GM18951 (cell line): ENCODE data around the gene TMF1.

Experiments used
- POLR2A ChIP-seq: IDR thresholded peaks from 4 replicates; pipeline ENCODE4 v1.6.1; 2011; ENCODE audit warnings: mild to moderate bottlenecking; ENCODE audit not compliant: insufficient read length, insufficient read depth; ENCODE audit errors: extremely low read depth
- in situ Hi-C: fragments of 300-500 bp; cut with MboI; formaldehyde crosslinking; loops from one replicate; pipeline ENCODE4 v1.12.0; 2022; ENCODE audit warnings: low sequenced_read_pairs, mixed read lengths, inconsistent platforms; ENCODE audit not compliant: unreplicated experiment

The TMF1 gene

DNA sequence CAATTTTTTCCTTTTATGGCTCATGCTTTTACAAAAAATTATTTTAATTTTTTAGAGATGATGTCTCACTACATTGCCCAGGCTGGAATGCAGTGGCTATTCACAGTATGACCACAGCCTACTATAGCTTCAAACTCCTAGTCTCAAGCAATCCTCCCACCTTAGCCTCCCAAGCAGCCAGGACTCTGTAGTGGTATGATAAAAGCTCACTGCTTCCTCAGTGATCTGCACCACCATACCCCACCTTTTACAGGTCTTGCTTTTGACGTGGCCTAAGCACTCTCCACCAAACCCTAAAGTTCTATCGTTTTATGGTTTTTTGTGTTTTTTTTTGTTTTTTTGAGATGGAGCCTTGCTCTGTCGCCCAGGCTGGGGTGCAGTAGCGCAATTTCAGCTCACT, 14.0 kb upstream of the TMF1 start:
- TF ChIP-seq POLR2A: no peak
- in situ Hi-C loops: no loop called here

DNA sequence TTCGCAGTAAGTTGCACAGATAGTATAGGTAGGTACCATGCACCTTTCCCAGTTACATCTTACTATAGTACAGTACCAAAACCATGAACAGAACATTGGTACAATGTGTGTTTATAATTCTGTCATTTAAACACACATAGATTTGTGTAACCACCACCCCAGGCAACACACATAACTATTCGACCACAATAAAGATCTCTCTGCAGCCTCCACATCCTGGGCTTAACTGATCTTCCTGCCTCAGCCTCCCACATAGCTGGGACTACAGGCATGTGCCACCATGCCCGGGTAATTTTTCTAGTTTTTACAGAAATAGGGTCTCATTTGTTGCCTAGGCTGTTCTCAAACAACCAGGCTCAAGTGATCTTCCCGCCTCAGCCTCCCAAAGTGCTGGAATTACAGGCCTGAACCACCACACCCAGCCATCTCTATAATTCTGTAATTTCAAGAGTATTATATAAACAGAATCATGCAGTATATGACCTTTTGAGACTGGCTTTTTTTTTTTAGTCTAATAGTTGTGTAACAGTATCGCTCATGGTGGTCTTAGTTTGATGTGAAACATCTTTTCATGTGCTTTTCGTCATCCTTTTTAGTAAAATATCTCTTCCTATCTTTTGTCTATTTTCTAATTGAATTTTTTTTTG, 13.3 kb upstream of the TMF1 start:
- no peak for TF ChIP-seq POLR2A
- in situ Hi-C loops: no loop called here

DNA sequence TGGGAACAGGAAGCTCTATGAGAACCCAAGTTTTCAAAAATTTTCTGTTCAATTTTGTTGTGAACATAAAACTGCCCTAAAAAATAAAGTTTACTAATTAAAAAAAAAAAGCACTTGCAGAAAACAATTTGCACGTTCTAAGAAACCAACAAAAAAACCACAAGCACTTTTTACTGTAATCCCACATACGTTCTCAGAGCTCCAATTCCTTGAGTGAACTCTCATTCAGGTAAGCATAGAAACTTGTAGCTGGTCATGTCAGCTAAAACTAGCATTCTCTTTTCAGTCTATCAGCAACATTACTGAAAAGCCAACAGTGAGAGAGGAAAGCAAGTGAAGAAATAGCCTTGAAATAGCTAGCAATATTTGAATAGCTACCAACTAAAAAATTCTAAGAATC, 11.5 kb upstream of the TMF1 start:
- in situ Hi-C loops: no loop called here
- TF ChIP-seq POLR2A: no peak

DNA sequence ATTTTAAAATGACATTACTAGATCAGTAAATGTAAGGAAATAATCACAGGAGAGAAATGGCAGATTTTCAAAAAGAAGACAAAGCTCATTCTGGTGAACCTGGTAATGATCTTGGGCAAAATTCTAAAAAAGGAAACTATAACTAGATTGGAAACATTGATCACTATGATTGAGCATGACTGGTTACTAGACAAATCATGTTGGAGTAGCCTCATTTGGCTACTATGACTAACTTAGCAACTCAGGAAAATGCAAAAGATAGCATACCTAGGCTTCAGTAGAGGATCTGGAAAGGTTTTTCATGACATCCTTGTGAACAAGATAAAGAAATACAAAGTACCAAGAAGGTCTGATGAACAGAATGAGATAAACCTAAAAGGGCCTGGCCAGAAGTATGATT, 7.6 kb upstream of the TMF1 start:
- in situ Hi-C loops: no loop called here
- TF ChIP-seq POLR2A: no peak

DNA sequence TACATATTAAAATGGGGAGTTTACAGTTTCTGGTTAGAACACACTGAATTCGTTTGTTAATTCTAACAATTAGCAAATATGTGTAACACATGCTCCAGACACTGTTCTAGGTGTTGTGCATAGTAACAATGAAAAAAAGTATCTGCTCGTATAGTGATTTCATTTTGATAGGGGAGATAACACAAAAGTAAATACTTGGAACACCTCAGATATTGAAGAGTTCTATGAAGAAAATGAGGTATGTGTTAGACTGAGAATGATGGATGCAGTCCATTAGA, 6.8 kb upstream of the TMF1 start:
- in situ Hi-C loops: no loop called here

DNA sequence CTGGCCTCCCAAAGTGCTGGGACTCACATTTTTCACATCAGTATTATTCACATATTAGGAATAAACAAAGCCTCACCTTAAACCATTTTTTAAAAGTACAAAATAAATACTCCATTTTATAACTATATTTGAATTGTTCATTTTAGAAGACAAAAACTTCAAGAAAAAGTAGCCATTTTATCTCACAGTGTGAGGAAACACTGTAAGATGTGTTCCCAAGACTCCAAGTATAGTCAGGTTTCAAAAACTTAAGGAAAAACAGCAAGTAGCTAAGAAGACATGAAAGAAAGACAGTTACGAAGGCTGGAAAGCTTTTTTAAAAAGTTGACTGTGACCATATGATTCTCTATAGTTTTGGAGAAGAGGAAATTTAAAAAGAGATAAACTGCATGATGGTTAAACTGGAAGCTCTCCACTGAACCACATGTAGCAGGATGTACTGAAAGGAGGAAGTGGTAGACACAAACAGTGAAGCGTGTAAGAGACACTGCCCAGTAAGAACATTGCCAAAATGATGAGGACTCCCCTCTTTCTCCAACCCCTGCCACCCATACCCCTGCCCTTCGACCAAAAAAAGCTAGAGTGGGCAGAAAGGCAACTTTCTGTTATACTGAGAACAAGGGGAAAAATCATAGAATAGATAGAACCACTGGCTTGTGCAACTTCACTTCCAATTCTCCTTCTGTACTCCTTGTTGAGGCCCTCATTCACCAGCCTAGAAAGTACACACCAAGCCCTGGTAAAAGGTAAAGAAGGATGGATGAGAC, 6.2 kb upstream of the TMF1 start:
- TF ChIP-seq POLR2A: no peak
- in situ Hi-C loops: no loop called here

More for the DNA sequence above, 6.8 kb upstream of the TMF1 start:
- no peak for TF ChIP-seq POLR2A

DNA sequence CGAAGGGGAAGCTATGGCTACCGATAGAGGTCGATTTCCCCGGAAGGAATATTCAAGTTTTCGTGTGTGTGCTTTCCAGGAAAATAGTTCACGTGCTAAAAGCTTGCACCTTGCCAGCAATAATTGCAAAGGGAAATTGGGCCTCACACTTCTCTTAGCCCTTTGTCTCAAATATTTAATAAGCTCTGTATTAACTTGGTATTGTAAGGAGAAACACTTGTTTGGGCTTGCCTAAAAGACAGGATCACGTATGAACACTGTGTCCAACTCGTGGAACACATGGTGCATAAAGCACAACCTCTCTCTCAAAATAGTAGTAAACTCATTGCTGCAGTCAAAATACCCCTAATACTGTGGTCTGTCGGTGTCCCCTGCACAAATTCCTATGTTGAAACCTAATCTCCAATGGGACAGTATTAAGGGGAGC, 352 bp upstream of the TMF1 start:
- TF ChIP-seq POLR2A: no peak
- in situ Hi-C loops: no loop called here

DNA sequence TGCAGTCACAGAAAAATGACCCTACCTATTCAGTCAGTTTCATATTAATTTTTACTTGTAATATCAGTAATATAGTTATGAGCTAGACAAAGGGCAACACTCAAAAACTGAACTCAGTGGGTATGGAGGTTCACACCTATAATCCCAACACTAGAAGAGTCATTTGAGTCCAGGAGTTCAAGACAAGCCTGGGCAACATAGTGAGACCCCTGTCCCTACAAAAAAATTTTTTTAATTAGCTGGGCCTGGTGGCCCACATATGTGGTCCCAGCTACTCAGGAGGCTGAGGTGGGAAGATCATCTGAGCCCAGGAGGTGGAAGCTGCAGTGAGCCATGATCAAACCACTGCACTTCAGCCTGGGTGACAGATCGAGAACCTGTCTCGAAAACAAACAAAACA, 3.1 kb downstream of the TMF1 start:
- in situ Hi-C loops: no loop called here
- TF ChIP-seq POLR2A: no peak

DNA sequence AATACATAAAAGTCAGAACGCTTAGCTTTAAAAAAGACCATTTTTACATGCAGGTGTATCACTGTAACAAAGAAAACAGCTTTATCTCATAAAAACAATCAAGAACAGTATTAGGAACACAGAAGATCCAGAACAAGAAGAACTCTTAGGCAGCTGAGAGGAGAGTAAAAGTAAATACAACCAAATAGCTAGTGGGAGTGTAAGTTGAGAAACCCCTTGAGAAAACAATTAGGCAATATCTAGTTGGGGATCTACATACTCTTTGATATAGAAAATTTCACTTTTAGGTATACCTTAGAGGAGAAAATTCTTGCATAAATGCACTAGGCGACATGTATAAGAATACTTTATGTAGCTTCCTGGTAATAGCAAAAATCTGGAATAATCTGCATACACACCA, 7.5 kb downstream of the TMF1 start:
- in situ Hi-C loops: no loop called here
- TF ChIP-seq POLR2A: no peak

DNA sequence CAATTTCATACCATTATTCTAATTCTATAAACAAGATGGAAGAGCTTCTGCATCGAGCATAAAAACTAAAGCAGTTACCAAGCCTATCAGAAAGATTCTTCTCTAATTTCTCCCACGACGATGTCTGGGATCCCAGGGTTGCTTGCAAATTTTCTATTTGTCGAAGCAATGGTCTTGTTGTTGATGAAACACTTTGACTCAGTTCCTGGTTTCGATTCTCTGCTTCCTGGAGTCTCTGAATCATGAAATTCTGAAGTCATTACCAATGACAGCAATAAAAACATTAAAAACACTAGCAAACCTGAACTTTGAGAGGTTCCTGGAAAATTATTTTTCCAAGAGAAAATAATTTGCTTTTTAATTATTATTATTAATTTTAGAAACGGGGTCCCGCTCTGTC, 18.7 kb downstream of the TMF1 start:
- TF ChIP-seq POLR2A: no peak
- in situ Hi-C loops: no loop called here

DNA sequence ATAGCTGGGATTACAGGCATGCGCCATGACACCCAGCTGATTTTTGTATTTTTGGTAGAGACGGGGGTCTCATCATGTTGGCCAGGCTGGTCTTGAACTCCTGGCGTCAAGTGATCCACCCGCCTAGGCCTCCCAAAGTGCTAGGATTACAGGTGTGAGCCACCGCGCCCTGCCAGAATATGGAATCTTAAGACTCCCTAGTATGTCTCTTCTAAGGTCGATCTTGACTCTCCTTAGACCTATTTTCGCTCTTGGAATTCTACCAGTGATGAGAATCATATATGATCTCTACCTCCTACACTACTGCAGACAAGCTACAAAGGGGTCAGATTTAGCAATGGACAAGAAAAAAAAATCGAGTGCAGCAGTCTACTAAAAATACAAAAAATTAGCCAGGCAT, 19.4 kb downstream of the TMF1 start:
- TF ChIP-seq POLR2A: no peak

DNA sequence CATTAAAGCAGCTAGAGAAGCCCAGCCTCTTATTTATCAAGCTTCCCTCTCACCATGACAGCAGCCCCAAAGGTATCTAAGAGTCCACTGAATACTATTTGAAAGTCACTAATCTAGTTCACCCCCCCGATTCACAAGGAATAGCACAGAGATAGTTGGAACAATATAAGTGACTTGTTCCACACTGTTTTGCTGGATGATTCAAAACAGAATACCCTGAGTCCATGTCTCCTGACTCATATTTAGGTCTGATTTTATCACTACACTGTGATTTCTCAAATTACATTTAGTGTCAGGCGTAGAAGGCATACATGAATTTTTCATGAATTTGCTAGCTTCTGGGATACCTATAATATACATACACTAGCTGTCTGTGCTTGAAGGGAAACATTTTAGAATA, 20.0 kb downstream of the TMF1 start:
- TF ChIP-seq POLR2A: no peak
- in situ Hi-C loops: no loop called here

More for the DNA sequence above, 19.4 kb downstream of the TMF1 start:
- in situ Hi-C loops: no loop called here

DNA sequence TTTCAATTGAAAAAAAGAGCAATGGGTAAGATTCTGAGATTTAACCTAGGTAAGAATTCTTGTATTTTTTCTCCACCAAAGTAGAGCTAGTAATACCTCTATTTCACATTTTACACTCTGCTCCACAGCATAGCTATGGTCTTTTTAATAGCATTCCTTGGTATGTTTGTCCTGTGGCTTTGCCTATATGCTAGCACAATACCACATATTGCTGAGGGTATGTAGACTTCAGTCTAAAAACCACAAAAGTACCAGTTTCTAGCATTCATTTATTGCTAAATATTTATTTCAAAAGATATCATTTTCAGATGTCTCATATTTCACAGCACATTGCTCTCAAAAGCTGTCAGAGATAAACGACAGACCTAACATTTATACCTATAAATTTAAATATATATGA, 20.5 kb downstream of the TMF1 start:
- in situ Hi-C loops: no loop called here
- no peak for TF ChIP-seq POLR2A

DNA sequence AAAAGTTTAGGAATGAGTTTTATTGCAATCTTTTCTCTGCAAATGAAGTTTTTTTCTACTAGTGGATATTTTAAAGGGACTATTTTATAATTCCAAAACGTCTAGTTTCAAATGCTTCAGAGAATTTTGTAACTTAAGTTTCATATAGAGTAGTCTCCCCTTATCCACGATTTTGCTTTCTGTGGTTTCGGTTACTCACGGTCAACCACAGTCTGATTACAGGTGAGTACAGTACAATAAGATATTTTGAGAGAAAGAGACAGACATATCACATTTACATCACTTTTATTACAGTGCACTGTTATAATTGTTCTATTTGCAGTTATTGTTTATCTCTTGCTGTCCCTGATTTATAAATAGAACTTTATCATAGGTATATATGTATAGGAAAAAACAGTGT, 31.3 kb downstream of the TMF1 start:
- no peak for TF ChIP-seq POLR2A
- in situ Hi-C loops: no loop called here
